Measurements from ENCODE around the gene TUBB3.
"Not testable (repeated sequence)": the region's sequence is repeated elsewhere in the genome, so short reads cannot be mapped to it uniquely, and the experiment has no call there.

Gene TUBB3

DNA sequence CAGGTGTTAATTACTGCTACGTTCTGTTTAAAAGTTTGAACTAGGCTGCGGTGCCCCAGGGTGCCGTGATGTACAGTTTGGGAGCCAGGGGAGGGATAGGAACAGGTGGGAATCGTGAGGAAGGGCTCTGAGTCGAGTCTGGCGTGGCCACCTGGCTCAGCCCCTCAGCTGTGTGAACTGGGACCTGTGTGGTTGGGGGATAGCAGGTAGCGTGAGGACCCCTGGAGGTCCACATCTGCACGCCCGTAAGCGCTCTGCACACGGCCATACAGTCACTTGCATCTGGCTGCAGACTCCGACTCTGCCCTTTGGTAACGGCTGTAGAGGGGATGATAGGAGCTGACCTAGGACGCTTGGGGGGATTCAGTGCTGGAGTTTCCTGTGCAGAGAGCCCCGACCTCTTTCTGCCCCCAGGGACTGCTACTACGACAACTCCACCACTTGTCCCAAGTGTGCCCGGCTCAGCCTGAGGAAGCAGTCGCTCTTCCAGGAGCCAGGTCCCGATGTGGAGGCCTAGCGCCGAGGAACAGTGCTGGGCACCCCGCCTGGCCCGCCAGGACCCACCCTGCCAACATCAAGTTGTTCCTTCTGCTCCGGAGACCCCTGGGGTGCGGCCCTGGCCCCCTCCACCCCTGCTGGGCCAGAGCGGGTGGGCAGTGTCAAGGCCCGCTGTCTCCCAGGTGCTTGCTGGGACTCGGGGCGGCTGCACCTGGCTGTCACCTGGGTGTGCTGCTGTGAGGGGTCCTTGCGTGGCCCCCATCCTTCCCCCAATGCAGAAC, 42.5 kb downstream of the TUBB3 start (continued):
- TF ChIP-seq TSHZ2 (CRISPR knock-in tag; IDR thresholded peaks at IDR 0.05) (no peak), CREB5 (CRISPR knock-in tag; IDR thresholded peaks at IDR 0.05; ENCODE audit: low read depth) (no peak), ZNF565 (CRISPR knock-in tag; conservative IDR thresholded peaks at IDR 0.05; ENCODE audit: low read depth) (no peak)
- TF ChIP-seq, protein P1, sequence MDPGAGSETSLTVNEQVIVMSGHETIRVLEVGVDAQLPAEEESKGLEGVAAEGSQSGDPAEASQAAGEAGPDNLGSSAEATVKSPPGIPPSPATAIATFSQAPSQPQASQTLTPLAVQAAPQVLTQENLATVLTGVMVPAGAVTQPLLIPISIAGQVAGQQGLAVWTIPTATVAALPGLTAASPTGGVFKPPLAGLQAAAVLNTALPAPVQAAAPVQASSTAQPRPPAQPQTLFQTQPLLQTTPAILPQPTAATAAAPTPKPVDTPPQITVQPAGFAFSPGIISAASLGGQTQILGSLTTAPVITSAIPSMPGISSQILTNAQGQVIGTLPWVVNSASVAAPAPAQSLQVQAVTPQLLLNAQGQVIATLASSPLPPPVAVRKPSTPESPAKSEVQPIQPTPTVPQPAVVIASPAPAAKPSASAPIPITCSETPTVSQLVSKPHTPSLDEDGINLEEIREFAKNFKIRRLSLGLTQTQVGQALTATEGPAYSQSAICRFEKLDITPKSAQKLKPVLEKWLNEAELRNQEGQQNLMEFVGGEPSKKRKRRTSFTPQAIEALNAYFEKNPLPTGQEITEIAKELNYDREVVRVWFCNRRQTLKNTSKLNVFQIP (CRISPR knock-in tag; IDR thresholded peaks at IDR 0.05; ENCODE audit: borderline replicate concordance, low read depth), result no peak

GRCh38 chr16:89966756-89967155, 43.6 kb downstream of the TUBB3 start:
- TF ChIP-seq TCF4 (CRISPR knock-in tag; IDR thresholded peaks at IDR 0.05; ENCODE audit: borderline replicate concordance) (no peak), PPARA (CRISPR knock-in tag; IDR thresholded peaks at IDR 0.05; ENCODE audit: borderline replicate concordance) (no peak), ZC3H10 (CRISPR knock-in tag; IDR thresholded peaks at IDR 0.05) (no peak), CSRNP3 (CRISPR knock-in tag; IDR thresholded peaks at IDR 0.05) (no peak), BACH2 (CRISPR knock-in tag; IDR thresholded peaks at IDR 0.05; ENCODE audit: borderline replicate concordance) (no peak), GLIS3 (CRISPR knock-in tag; IDR thresholded peaks at IDR 0.05) (no peak), ZNF70 (CRISPR knock-in tag; IDR thresholded peaks at IDR 0.05) (no peak), TOX (CRISPR knock-in tag; IDR thresholded peaks at IDR 0.05; ENCODE audit: borderline replicate concordance) (no peak), SNAI2 (CRISPR knock-in tag; IDR thresholded peaks at IDR 0.05) (no peak), ISL1 (CRISPR knock-in tag; IDR thresholded peaks at IDR 0.05) (no peak), RARB (CRISPR knock-in tag; IDR thresholded peaks at IDR 0.05) (no peak), ZNF8 (CRISPR knock-in tag; IDR thresholded peaks at IDR 0.05) (no peak), OSR1 (CRISPR knock-in tag; IDR thresholded peaks at IDR 0.05) (no peak), ZFP3 (CRISPR knock-in tag; IDR thresholded peaks at IDR 0.05) (no peak)
- ATAC-seq, result no peak

GRCh38 chr16:89967436-89967835, 44.3 kb downstream of the TUBB3 start:
- ATAC-seq, result not testable (repeated sequence)

DNA sequence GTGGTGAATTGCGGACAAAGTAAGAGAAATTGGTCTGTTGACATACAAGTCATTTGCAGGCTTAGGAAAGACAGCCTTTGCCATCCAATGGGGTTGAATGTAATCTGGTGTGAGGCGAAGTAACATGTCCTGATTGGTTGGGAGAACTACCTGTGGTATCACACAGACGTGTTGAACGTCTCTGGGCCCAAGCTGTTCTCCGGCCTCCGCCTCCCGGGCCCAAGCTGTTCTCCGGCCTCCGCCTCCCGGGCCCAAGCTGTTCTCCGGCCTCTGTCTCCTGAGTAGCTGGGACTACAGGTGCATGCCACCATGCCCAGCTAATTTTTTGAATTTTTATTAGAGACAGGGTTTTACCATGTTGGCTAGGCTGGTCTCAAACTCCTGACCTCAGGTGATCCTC, 44.9 kb downstream of the TUBB3 start:
- not testable (repeated sequence) for ATAC-seq

GRCh38 chr16:89969741-89970410, 46.7 kb downstream of the TUBB3 start:
- no peak for ATAC-seq
- no peak for TF ChIP-seq BACH2 (CRISPR knock-in tag; IDR thresholded peaks at IDR 0.05; ENCODE audit: borderline replicate concordance)
- TF ChIP-seq ZNF565 (CRISPR knock-in tag; conservative IDR thresholded peaks at IDR 0.05; ENCODE audit: low read depth), result no peak
- TF ChIP-seq TOX (CRISPR knock-in tag; IDR thresholded peaks at IDR 0.05; ENCODE audit: borderline replicate concordance), result no peak
- TF ChIP-seq RARB (CRISPR knock-in tag; IDR thresholded peaks at IDR 0.05), result no peak
- no peak for TF ChIP-seq ISL1 (CRISPR knock-in tag; IDR thresholded peaks at IDR 0.05)
- TF ChIP-seq ARNTL (CRISPR knock-in tag; IDR thresholded peaks at IDR 0.05; ENCODE audit: borderline replicate concordance, low read depth), result no peak
- TF ChIP-seq ZFP30 (CRISPR knock-in tag; IDR thresholded peaks at IDR 0.05), result no peak
- TF ChIP-seq TSHZ2 (CRISPR knock-in tag; IDR thresholded peaks at IDR 0.05), result no peak
- TF ChIP-seq TCF4 (CRISPR knock-in tag; IDR thresholded peaks at IDR 0.05; ENCODE audit: borderline replicate concordance), result no peak
